HepG2 (cell line): ENCODE data around the gene TMEM167B. TPM values are rescaled to one million over a fixed set of nuclear protein-coding genes. Genes with fewer than 3 reads are reported as not detected.

Experiments
- ATAC-seq: fragments of 200-7000 bp; cut with Tn5 transposase; 3 replicates; pipeline ENCODE4 v1.9.1; 2020; ENCODE audit warnings: mild to moderate bottlenecking, moderate library complexity
- BruUV-seq: library from RNA; stranded (reverse); fragments of 400-500 nt; replicated peaks from 2 replicates; lab custom pipeline; 2021; lab: Mats Ljungman, UMichigan
- CTCF ChIA-PET: fragments of 300-600 bp; formaldehyde crosslinking; extraction: SDS; loops from one replicate; lab custom pipeline; 2021; ENCODE audit warnings: low total read pairs, inconsistent platforms, low intra/inter-chr PET ratio; lab: Yijun Ruan, JAX
- POLR2A ChIA-PET: fragments of 350-600 bp; sonication (Branson Sonifier 250); formaldehyde crosslinking; loops from one replicate; lab custom pipeline; 2020; ENCODE audit warnings: antibody characterized with exemption, inconsistent platforms; lab: Yijun Ruan, JAX
- DNase-seq: peaks from one replicate; pipeline ENCODE4 v3.0.0-alpha.2; 2015; ENCODE audit warnings: low spot score
- FAIRE-seq: peaks from 3 replicates; lab custom pipeline; 2011; peaks lifted over from hg19 to GRCh38; lab: Jason Lieb, UNC
- H2AFZ ChIP-seq: one replicate; pipeline ENCODE4 v1.6.1; 2011; ENCODE audit warnings: low read length, inconsistent platforms
- H3K27ac ChIP-seq: fragments of 300-600 bp; 3 replicates; pipeline ENCODE4 v1.8.0; 2011; ENCODE audit warnings: mixed run types, mild to moderate bottlenecking, mixed read lengths, low read length, inconsistent platforms; ENCODE audit not compliant: insufficient read depth; ENCODE audit errors: extremely low read length
- H3K27me3 ChIP-seq, 2 experiments: fragments of 200-600 bp in 1 of 2; 2 replicates in 1 of 2; 3 replicates in 1 of 2; pipeline versions ENCODE4 v1.6.0 to v1.8.0; 2011; ENCODE audit warnings: low read length in 2 of 2, mild to moderate bottlenecking in 2 of 2, moderate library complexity in 2 of 2, inconsistent platforms in 1 of 2; ENCODE audit not compliant: insufficient read depth in 2 of 2, control insufficient read depth in 1 of 2
- H3K36me3 ChIP-seq, 2 experiments: fragments of 200-600 bp in 1 of 2; replicated peaks in 1 of 2; 2 replicates in 1 of 2; 3 replicates in 1 of 2; pipeline versions ENCODE4 v1.5.1 to v1.8.0; 2011; ENCODE audit warnings: low read length in 2 of 2, inconsistent platforms in 1 of 2; ENCODE audit not compliant: insufficient read depth in 2 of 2, control insufficient read depth in 1 of 2
- H3K4me1 ChIP-seq: 2 replicates; pipeline ENCODE4 v1.5.1; 2012; ENCODE audit warnings: low read length, inconsistent platforms; ENCODE audit not compliant: insufficient read depth
- H3K4me2 ChIP-seq: 2 replicates; pipeline ENCODE4 v1.6.0; 2011; ENCODE audit warnings: low read depth, low read length, inconsistent platforms
- H3K4me3 ChIP-seq, 3 experiments: fragments of 200-600 bp in 1 of 3; sonication (generic), shearing (Covaris generic) in 1 of 3; replicated peaks in 1 of 3; 2 replicates each; pipeline ENCODE4 v1.5.1; 2011 to 2016; ENCODE audit warnings: low read length in 3 of 3, inconsistent platforms in 2 of 3, low read depth in 2 of 3, mild to moderate bottlenecking in 2 of 3, control low read depth in 1 of 3, mixed read lengths in 1 of 3; ENCODE audit not compliant: insufficient read depth in 1 of 3
- H3K79me2 ChIP-seq: one replicate; pipeline ENCODE4 v1.6.1; 2011; ENCODE audit warnings: low read length, inconsistent platforms; ENCODE audit not compliant: insufficient read depth
- H3K9ac ChIP-seq: 2 replicates; pipeline ENCODE4 v1.6.0; 2011; ENCODE audit warnings: mild to moderate bottlenecking, low read depth, low read length, inconsistent platforms; ENCODE audit not compliant: insufficient read depth
- H3K9me3 ChIP-seq: 2 replicates; pipeline ENCODE4 v1.5.1; 2012; ENCODE audit warnings: mild to moderate bottlenecking, low read length
- H4K20me1 ChIP-seq: 2 replicates; pipeline ENCODE4 v1.6.0; 2011; ENCODE audit warnings: inconsistent platforms, mild to moderate bottlenecking, low read length, moderate library complexity; ENCODE audit not compliant: insufficient read depth
- ETV5 ChIP-seq: IDR thresholded peaks from 2 replicates; pipeline ENCODE4 v1.6.1; 2018; ENCODE audit warnings: missing biosample characterization, missing genetic modification reagents, inconsistent platforms, borderline replicate concordance
- GFI1 ChIP-seq: sonication (generic); formaldehyde crosslinking; IDR thresholded peaks from 2 replicates; pipeline ENCODE4 v1.5.0; 2020; ENCODE audit warnings: missing genetic modification reagents, mild to moderate bottlenecking, borderline replicate concordance
- KAT7 ChIP-seq: IDR thresholded peaks from 2 replicates; pipeline ENCODE4 v1.6.1; 2018; ENCODE audit warnings: borderline replicate concordance, missing compliant biosample characterization
- NR2C2 ChIP-seq: sonication (generic); formaldehyde crosslinking; IDR thresholded peaks from 2 replicates; pipeline ENCODE4 v1.4.0; 2020; ENCODE audit warnings: missing genetic modification reagents, mild to moderate bottlenecking, moderate library complexity, borderline replicate concordance
- NR2F1 ChIP-seq, 2 experiments: fragments of 450-650 bp in 1 of 2; formaldehyde crosslinking in 1 of 2; IDR thresholded peaks; 2 replicates each; pipeline versions ENCODE4 v1.5.0 to v1.6.1; 2016 to 2020; ENCODE audit warnings: mild to moderate bottlenecking in 1 of 2, missing compliant biosample characterization in 1 of 2, missing genetic modification reagents in 1 of 2, moderate library complexity in 1 of 2
- RBFOX2 ChIP-seq: fragments of 200-400 bp; formaldehyde crosslinking; IDR thresholded peaks from 2 replicates; pipeline ENCODE4 v1.6.1; 2017; ENCODE audit warnings: low read depth, mild to moderate bottlenecking, low read length
- SRSF1 ChIP-seq: fragments of 200-400 bp; formaldehyde crosslinking; optimal IDR thresholded peaks from 2 replicates; pipeline ENCODE3; 2017; ENCODE audit warnings: mild to moderate bottlenecking, low read depth, low read length, moderate library complexity
- TBL1XR1 ChIP-seq: fragments of 150-350 bp; IDR thresholded peaks from 2 replicates; pipeline ENCODE4 v1.6.1; 2014; ENCODE audit warnings: borderline replicate concordance, low read length; ENCODE audit not compliant: partially characterized antibody
- ZNF3 ChIP-seq: IDR thresholded peaks from 2 replicates; pipeline ENCODE4 v1.7.0; 2017; ENCODE audit warnings: inconsistent platforms
- ZNF703 ChIP-seq: sonication (generic); formaldehyde crosslinking; IDR thresholded peaks from 2 replicates; pipeline ENCODE4 v1.5.1; 2020; ENCODE audit warnings: missing genetic modification reagents, mild to moderate bottlenecking, moderate library complexity, borderline replicate concordance
- WGBS: methylation state at CpG from one replicate; pipeline ENCODE4 v1.1.6; 2017; ENCODE audit warnings: low lambda C conversion rate; 5-methylcytosine and 5-hydroxymethylcytosine counted together
- in situ Hi-C: cut with HindIII; loops from 2 replicates; pipeline ENCODE4 v1.10.0; 2017; ENCODE audit warnings: low pct_unique_long_range_greater_than_20kb; ENCODE audit not compliant: extremely low pct_ligation_motif_present
- intact Hi-C: fragments of 100-400 bp; cut with micrococcal nuclease; formaldehyde crosslinking; loops from one replicate; pipeline ENCODE4 v1.10.0; 2022; ENCODE audit not compliant: unreplicated experiment
- polyA plus RNA-seq, 8 experiments: library from polyadenylated mRNA; depleted of rRNA in 3 of 8; stranded (reverse) in 7 of 8; unstranded in 1 of 8; fragments of >200 nt; fragmentation: Illumina TruSeq in 4 of 8; extraction: Trizol in 4 of 8; gene quantifications; 2 replicates each; pipeline versions ENCODE4 v1.2.1 to v1.2.3, GENCODE V29; 2011 to 2016; ENCODE audit warnings: low read depth in 4 of 8, missing spikeins in 1 of 8, mixed read lengths in 1 of 8; ENCODE audit not compliant: insufficient read depth in 1 of 8
- total RNA-seq, 5 experiments: library from RNA; depleted of rRNA; stranded (reverse); fragments of >200 nt; fragmentation: Illumina TruSeq; extraction: Trizol; gene quantifications; 2 replicates each; pipeline ENCODE4 v1.2.3, GENCODE V29; 2016; ENCODE audit warnings: low read depth in 1 of 5
- TF ChIP-seq, protein P1 (sequence below): sonication (generic); formaldehyde crosslinking; IDR thresholded peaks from 2 replicates; pipeline ENCODE4 v1.4.0; 2020; ENCODE audit warnings: missing genetic modification reagents

Gene TMEM167B
- total and polyA plus RNA-seq, 2 of the 13 experiments (the other 11 are each of a cell fraction or from before 2014, with no cell fraction given) = 9.5 to 22.4 TPM

DNA sequence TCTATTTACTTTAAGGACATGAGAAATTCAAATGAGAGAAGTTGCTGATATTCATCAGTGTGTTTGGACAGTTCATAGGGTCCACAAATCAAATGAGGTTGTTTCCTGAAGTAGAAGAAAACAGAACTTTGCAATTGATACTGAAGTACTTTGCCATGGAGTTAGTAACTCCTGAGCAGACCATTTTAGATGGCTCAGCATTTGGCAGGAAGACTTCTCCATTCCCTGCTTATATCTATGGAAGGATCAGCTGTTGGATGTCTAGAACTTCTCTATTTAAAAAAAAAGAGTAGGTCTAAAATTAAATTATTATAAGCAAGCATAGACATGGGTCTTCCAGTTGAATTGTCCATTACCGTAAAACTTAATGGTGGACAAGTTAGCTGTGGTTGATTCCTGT is 5.1 kb downstream of the TMEM167B start:
- CTCF ChIA-PET = no interaction called here
- Histone ChIP-seq H3K9ac (no peak overlapping the region), H2AFZ (no peak overlapping the region), H3K79me2 (peaks cover 24% of the 10 kb centered on the region), H3K36me3 (peaks cover 2 to 15% of the 10 kb centered on the region in 2 experiments; a peak in 3 of 5 replicates), H3K27ac (no peak overlapping the region), H3K9me3 (no peaks in the 10 kb centered on the region), H4K20me1 (no peaks in the 10 kb centered on the region), H3K4me3 (no peak overlapping the region), H3K4me1 (peaks cover 15% of the 10 kb centered on the region), H3K27me3 (no peaks in the 10 kb centered on the region; a peak in 1 of 5 replicates), H3K4me2 (no peak overlapping the region)
- no peak for ATAC-seq
- no peak for TF ChIP-seq ETV5 (CRISPR knock-in tag)
- TF ChIP-seq NR2C2 (CRISPR knock-in tag) = no peak
- no peak for TF ChIP-seq KAT7 (CRISPR knock-in tag)
- TF ChIP-seq RBFOX2 = no peak
- TF ChIP-seq ZNF703 (CRISPR knock-in tag) = no peak
- TF ChIP-seq GFI1 = no peak
- no peak for TF ChIP-seq TBL1XR1
- no peak for TF ChIP-seq SRSF1
- TF ChIP-seq ZNF3 (CRISPR knock-in tag) = no peak
- TF ChIP-seq, protein P1, sequence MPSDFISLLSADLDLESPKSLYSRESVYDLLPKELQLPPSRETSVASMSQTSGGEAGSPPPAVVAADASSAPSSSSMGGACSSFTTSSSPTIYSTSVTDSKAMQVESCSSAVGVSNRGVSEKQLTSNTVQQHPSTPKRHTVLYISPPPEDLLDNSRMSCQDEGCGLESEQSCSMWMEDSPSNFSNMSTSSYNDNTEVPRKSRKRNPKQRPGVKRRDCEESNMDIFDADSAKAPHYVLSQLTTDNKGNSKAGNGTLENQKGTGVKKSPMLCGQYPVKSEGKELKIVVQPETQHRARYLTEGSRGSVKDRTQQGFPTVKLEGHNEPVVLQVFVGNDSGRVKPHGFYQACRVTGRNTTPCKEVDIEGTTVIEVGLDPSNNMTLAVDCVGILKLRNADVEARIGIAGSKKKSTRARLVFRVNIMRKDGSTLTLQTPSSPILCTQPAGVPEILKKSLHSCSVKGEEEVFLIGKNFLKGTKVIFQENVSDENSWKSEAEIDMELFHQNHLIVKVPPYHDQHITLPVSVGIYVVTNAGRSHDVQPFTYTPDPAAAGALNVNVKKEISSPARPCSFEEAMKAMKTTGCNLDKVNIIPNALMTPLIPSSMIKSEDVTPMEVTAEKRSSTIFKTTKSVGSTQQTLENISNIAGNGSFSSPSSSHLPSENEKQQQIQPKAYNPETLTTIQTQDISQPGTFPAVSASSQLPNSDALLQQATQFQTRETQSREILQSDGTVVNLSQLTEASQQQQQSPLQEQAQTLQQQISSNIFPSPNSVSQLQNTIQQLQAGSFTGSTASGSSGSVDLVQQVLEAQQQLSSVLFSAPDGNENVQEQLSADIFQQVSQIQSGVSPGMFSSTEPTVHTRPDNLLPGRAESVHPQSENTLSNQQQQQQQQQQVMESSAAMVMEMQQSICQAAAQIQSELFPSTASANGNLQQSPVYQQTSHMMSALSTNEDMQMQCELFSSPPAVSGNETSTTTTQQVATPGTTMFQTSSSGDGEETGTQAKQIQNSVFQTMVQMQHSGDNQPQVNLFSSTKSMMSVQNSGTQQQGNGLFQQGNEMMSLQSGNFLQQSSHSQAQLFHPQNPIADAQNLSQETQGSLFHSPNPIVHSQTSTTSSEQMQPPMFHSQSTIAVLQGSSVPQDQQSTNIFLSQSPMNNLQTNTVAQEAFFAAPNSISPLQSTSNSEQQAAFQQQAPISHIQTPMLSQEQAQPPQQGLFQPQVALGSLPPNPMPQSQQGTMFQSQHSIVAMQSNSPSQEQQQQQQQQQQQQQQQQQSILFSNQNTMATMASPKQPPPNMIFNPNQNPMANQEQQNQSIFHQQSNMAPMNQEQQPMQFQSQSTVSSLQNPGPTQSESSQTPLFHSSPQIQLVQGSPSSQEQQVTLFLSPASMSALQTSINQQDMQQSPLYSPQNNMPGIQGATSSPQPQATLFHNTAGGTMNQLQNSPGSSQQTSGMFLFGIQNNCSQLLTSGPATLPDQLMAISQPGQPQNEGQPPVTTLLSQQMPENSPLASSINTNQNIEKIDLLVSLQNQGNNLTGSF = no peak
- TF ChIP-seq NR2F1 (CRISPR knock-in tag; IDR thresholded peaks at IDR 0.05) = no peak
- POLR2A ChIA-PET = no interaction called here
- no peak for FAIRE-seq
- 100% methylated on average over 1 of the region's 1 CpG for whole genome bisulfite sequencing
- no peak for DNase-seq
- in situ Hi-C loops (no loop called here), intact Hi-C loops (loop anchor here (10.0 kb wide), 1 partner anchor 299 kb away; the partner anchor contains the start of gene SORT1)
- no TSS peak for BruUV-seq
